ENCODE measurements around the gene CNNM2.
"Not testable (repeated sequence)": the region's sequence is repeated elsewhere in the genome, so short reads cannot be mapped to it uniquely, and the experiment has no call there.

CNNM2 gene

GRCh38 chr10:103066141-103067098 is 148.3 kb downstream of the CNNM2 start:
- peaks cover 0 to 5% of the 10 kb centered on the region in 2 donors for H3K36me3 ChIP-seq (ENCODE audit: control insufficient read depth in 1 of 2, insufficient read depth in 2 of 2, low read length in 2 of 2)
- H3K27me3 ChIP-seq (ENCODE audit: control insufficient read depth in 1 of 2, insufficient read depth in 2 of 2, low read length in 2 of 2), result no peaks in the 10 kb centered on the region
- H3K9ac ChIP-seq (ENCODE audit: low read depth in 1 of 2, low read length in 2 of 2), result no peak overlapping the region
- H3K4me3 ChIP-seq (ENCODE audit: low read depth in 1 of 2, low read length in 2 of 2), result no peak overlapping the region
- peaks cover 9 to 10% of the 10 kb centered on the region in 2 donors for H3K4me1 ChIP-seq (ENCODE audit: control insufficient read depth in 1 of 2, insufficient read depth in 2 of 2, low read length in 2 of 2)
- H3K27ac ChIP-seq (ENCODE audit: low read depth, low read length), result no peak overlapping the region
- H3K9me3 ChIP-seq (ENCODE audit: control insufficient read depth in 1 of 2, low read length in 2 of 2), result no peaks in the 10 kb centered on the region

DNA sequence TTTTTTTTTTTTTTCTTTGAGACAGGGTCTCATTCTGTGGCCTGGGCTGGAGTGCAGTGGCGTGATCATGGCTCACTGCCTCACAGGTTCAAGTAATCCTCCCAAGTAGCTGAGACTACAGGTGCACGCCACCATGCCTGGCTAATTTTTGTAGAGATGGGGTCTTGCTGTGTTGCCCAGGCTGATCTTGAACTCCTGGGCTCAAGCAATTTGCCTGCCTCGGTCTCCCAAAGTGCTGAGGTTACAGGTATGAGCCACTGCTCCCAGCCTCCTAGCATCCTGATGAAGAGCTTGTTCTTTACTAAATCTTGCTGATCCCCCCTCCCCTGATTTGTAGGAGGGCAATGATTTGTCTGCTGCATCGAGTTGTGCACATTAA is 149.0 kb downstream of the CNNM2 start:
- not testable (repeated sequence) for H3K27me3 ChIP-seq (ENCODE audit: control insufficient read depth in 1 of 2, insufficient read depth in 2 of 2, low read length in 2 of 2); H3K9ac ChIP-seq (ENCODE audit: low read depth in 1 of 2, low read length in 2 of 2); H3K9me3 ChIP-seq (ENCODE audit: control insufficient read depth in 1 of 2, low read length in 2 of 2); H3K4me3 ChIP-seq (ENCODE audit: low read depth in 1 of 2, low read length in 2 of 2); H3K36me3 ChIP-seq (ENCODE audit: control insufficient read depth in 1 of 2, insufficient read depth in 2 of 2, low read length in 2 of 2); H3K27ac ChIP-seq (ENCODE audit: low read depth, low read length)
- H3K4me1 ChIP-seq (ENCODE audit: control insufficient read depth in 1 of 2, insufficient read depth in 2 of 2, low read length in 2 of 2), result peaks cover 9 to 10% of the 10 kb centered on the region in 2 donors

GRCh38 chr10:103067484-103067883 is 149.4 kb downstream of the CNNM2 start:
- Histone ChIP-seq H3K4me3 (ENCODE audit: low read depth in 1 of 2, low read length in 2 of 2) (no peak overlapping the region), H3K9ac (ENCODE audit: low read depth in 1 of 2, low read length in 2 of 2) (no peak overlapping the region), H3K9me3 (ENCODE audit: control insufficient read depth in 1 of 2, low read length in 2 of 2) (no peaks in the 10 kb centered on the region), H3K27me3 (ENCODE audit: control insufficient read depth in 1 of 2, insufficient read depth in 2 of 2, low read length in 2 of 2) (no peaks in the 10 kb centered on the region), H3K4me1 (ENCODE audit: control insufficient read depth in 1 of 2, insufficient read depth in 2 of 2, low read length in 2 of 2) (peaks cover 9 to 10% of the 10 kb centered on the region in 2 donors), H3K36me3 (ENCODE audit: control insufficient read depth in 1 of 2, insufficient read depth in 2 of 2, low read length in 2 of 2) (peaks cover 0 to 5% of the 10 kb centered on the region in 2 donors), H3K27ac (ENCODE audit: low read depth, low read length) (no peak overlapping the region)

GRCh38 chr10:103067956-103068355 is 149.9 kb downstream of the CNNM2 start:
- Histone ChIP-seq H3K4me3 (ENCODE audit: low read depth in 1 of 2, low read length in 2 of 2) (no peak overlapping the region), H3K9me3 (ENCODE audit: control insufficient read depth in 1 of 2, low read length in 2 of 2) (no peaks in the 10 kb centered on the region), H3K36me3 (ENCODE audit: control insufficient read depth in 1 of 2, insufficient read depth in 2 of 2, low read length in 2 of 2) (peaks cover 0 to 5% of the 10 kb centered on the region in 2 donors), H3K27me3 (ENCODE audit: control insufficient read depth in 1 of 2, insufficient read depth in 2 of 2, low read length in 2 of 2) (no peaks in the 10 kb centered on the region), H3K4me1 (ENCODE audit: control insufficient read depth in 1 of 2, insufficient read depth in 2 of 2, low read length in 2 of 2) (peaks cover 9 to 10% of the 10 kb centered on the region in 2 donors), H3K9ac (ENCODE audit: low read depth in 1 of 2, low read length in 2 of 2) (no peak overlapping the region), H3K27ac (ENCODE audit: low read depth, low read length) (no peak overlapping the region)

- Histone ChIP-seq H3K27me3 (ENCODE audit: control insufficient read depth in 1 of 2, insufficient read depth in 2 of 2, low read length in 2 of 2) (no peaks in the 10 kb centered on the region), H3K36me3 (ENCODE audit: control insufficient read depth in 1 of 2, insufficient read depth in 2 of 2, low read length in 2 of 2) (peaks cover 0 to 5% of the 10 kb centered on the region in 2 donors), H3K4me1 (ENCODE audit: control insufficient read depth in 1 of 2, insufficient read depth in 2 of 2, low read length in 2 of 2) (peaks cover 9 to 10% of the 10 kb centered on the region in 2 donors), H3K27ac (ENCODE audit: low read depth, low read length) (no peak overlapping the region), H3K9ac (ENCODE audit: low read depth in 1 of 2, low read length in 2 of 2) (no peak overlapping the region), H3K9me3 (ENCODE audit: control insufficient read depth in 1 of 2, low read length in 2 of 2) (no peaks in the 10 kb centered on the region), H3K4me3 (ENCODE audit: low read depth in 1 of 2, low read length in 2 of 2) (peak overlapping the region in 1 of 2 donors; percentile 28)
Measured at GRCh38 chr10:103069453-103070331, 151.6 kb downstream of the CNNM2 start.

DNA sequence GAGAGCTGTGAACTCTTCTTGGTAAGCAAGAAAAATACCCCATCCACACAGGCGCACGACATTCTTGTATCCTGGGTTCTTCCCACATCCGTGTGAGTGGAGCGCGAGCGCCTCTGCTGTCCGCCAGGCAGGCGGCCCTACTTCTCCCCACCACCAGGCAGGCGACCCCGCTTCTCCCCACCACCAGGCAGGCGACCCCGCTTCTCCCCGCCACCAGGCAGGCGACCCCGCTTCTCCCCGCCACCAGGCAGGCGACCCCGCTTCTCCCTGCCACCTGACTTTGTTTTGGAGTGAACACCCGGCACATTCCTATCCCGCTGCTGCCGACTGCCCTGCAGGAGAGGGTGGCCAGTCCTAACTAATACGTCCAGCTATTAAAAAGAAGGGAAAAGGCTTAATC is 154.2 kb downstream of the CNNM2 start:
- peaks cover 0 to 17% of the 10 kb centered on the region in 2 donors for H3K36me3 ChIP-seq (ENCODE audit: control insufficient read depth in 1 of 2, insufficient read depth in 2 of 2, low read length in 2 of 2)
- no peaks in the 10 kb centered on the region for H3K9me3 ChIP-seq (ENCODE audit: control insufficient read depth in 1 of 2, low read length in 2 of 2)
- no peak overlapping the region for H3K27ac ChIP-seq (ENCODE audit: low read depth, low read length)

GRCh38 chr10:103072891-103073290 is 154.8 kb downstream of the CNNM2 start:
- no peaks in the 10 kb centered on the region for H3K27me3 ChIP-seq (ENCODE audit: control insufficient read depth in 1 of 2, insufficient read depth in 2 of 2, low read length in 2 of 2)
- peaks cover 5 to 10% of the 10 kb centered on the region in 2 donors for H3K4me1 ChIP-seq (ENCODE audit: control insufficient read depth in 1 of 2, insufficient read depth in 2 of 2, low read length in 2 of 2)
- H3K4me3 ChIP-seq (ENCODE audit: low read depth in 1 of 2, low read length in 2 of 2), result no peak overlapping the region
- no peak overlapping the region for H3K9ac ChIP-seq (ENCODE audit: low read depth in 1 of 2, low read length in 2 of 2)
- peaks cover 0 to 23% of the 10 kb centered on the region in 2 donors for H3K36me3 ChIP-seq (ENCODE audit: control insufficient read depth in 1 of 2, insufficient read depth in 2 of 2, low read length in 2 of 2)
- H3K9me3 ChIP-seq (ENCODE audit: control insufficient read depth in 1 of 2, low read length in 2 of 2), result no peaks in the 10 kb centered on the region
- no peak overlapping the region for H3K27ac ChIP-seq (ENCODE audit: low read depth, low read length)

More for the DNA sequence above, 154.2 kb downstream of the CNNM2 start:
- Histone ChIP-seq H3K4me3 (ENCODE audit: low read depth in 1 of 2, low read length in 2 of 2) (no peak overlapping the region), H3K4me1 (ENCODE audit: control insufficient read depth in 1 of 2, insufficient read depth in 2 of 2, low read length in 2 of 2) (peaks cover 9 to 10% of the 10 kb centered on the region in 2 donors), H3K9ac (ENCODE audit: low read depth in 1 of 2, low read length in 2 of 2) (no peak overlapping the region), H3K27me3 (ENCODE audit: control insufficient read depth in 1 of 2, insufficient read depth in 2 of 2, low read length in 2 of 2) (no peaks in the 10 kb centered on the region)

DNA sequence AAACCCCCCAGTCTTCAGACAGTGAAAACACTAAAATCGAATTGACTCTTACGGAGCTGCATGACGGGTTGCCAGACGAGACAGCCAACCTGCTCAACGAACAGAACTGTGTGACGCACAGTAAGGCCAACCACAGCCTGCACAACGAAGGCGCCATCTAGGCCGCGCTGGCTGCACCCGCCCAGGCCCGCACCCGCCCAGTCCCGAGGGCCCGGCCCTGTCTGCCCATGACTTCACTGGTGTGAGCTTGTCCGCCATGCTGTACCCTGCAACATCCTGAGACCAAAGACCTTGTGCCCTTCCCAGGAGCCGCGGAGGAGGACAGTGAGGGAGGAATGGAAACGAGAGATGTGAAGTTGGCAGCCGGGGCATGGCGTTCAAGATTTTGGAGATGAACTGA is 158.9 kb downstream of the CNNM2 start:
- Histone ChIP-seq H3K27me3 (ENCODE audit: control insufficient read depth in 1 of 2, insufficient read depth in 2 of 2, low read length in 2 of 2) (no peaks in the 10 kb centered on the region), H3K4me1 (ENCODE audit: control insufficient read depth in 1 of 2, insufficient read depth in 2 of 2, low read length in 2 of 2) (no peaks in the 10 kb centered on the region), H3K9me3 (ENCODE audit: control insufficient read depth in 1 of 2, low read length in 2 of 2) (no peaks in the 10 kb centered on the region), H3K4me3 (ENCODE audit: low read depth in 1 of 2, low read length in 2 of 2) (no peak overlapping the region), H3K9ac (ENCODE audit: low read depth in 1 of 2, low read length in 2 of 2) (no peak overlapping the region), H3K27ac (ENCODE audit: low read depth, low read length) (no peak overlapping the region), H3K36me3 (ENCODE audit: control insufficient read depth in 1 of 2, insufficient read depth in 2 of 2, low read length in 2 of 2) (peaks cover 0 to 27% of the 10 kb centered on the region in 2 donors)

DNA sequence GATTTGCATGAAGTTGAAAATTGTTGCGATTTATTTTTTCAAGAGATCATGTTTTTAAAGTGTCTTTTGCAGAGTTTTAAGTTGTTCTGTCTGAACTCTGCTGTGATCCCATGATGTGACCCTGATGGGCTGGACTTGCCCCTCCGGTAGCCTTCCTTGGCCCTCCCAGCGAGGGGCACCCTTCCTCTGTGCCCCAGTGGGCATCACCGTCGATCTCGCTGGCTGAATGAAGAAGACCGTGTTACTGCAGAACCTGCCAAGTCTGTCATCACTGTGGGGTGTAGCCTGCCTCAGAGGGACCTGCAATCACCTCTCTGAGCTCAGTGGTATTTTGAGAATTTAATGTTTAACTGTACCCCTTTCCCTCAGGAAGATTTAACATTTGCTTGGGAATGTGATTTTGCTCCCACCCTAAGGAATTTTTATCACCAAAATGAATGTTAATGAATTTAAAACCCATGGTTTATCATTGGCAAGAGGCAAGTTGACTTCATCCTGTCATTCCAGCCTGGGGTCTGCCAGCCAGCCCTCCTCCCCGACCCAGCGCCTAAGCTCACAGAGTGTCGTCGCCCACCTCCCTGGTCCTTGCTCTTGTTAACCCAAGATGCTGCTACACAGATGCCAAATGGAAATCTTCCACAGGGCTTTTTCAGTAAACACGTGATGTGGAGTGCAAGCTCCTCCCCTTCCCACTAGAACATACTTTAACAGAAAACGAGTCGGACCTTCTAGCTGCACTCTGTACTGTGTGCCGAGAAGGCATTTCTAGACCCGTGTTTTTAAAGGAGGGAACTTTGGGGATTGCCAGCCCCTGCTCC is 159.6 kb downstream of the CNNM2 start:
- H3K27me3 ChIP-seq (ENCODE audit: control insufficient read depth in 1 of 2, insufficient read depth in 2 of 2, low read length in 2 of 2), result no peaks in the 10 kb centered on the region
- peaks cover 0 to 31% of the 10 kb centered on the region in 2 donors for H3K36me3 ChIP-seq (ENCODE audit: control insufficient read depth in 1 of 2, insufficient read depth in 2 of 2, low read length in 2 of 2)
- no peak overlapping the region for H3K27ac ChIP-seq (ENCODE audit: low read depth, low read length)
- H3K4me1 ChIP-seq (ENCODE audit: control insufficient read depth in 1 of 2, insufficient read depth in 2 of 2, low read length in 2 of 2), result no peaks in the 10 kb centered on the region
- H3K9me3 ChIP-seq (ENCODE audit: control insufficient read depth in 1 of 2, low read length in 2 of 2), result no peaks in the 10 kb centered on the region
- no peak overlapping the region for H3K4me3 ChIP-seq (ENCODE audit: low read depth in 1 of 2, low read length in 2 of 2)
- no peak overlapping the region for H3K9ac ChIP-seq (ENCODE audit: low read depth in 1 of 2, low read length in 2 of 2)

All from duodenal mucosa (tissue), 2 donors.